HepG2 (cell line): ENCODE measurements around the gene LRRC8C.

Source experiments
- EZH2 ChIP-seq: conservative IDR thresholded peaks from 2 replicates; pipeline ENCODE4 v1.6.1; 2012; ENCODE audit warnings: mild to moderate bottlenecking, low read depth, low read length, moderate library complexity
- SNAPC5 ChIP-seq: sonication (generic); formaldehyde crosslinking; IDR thresholded peaks from 2 replicates; pipeline ENCODE4 v1.8.1; 2023; ENCODE audit warnings: mild to moderate bottlenecking, missing genetic modification reagents, borderline replicate concordance
- ZNF232 ChIP-seq: sonication (generic); formaldehyde crosslinking; IDR thresholded peaks from 2 replicates; pipeline ENCODE4 v1.4.0; 2020; ENCODE audit warnings: missing genetic modification reagents, borderline replicate concordance
- TF ChIP-seq, protein P1 (sequence below): sonication (generic); formaldehyde crosslinking; IDR thresholded peaks from 2 replicates; pipeline ENCODE4 v1.4.0; 2020; ENCODE audit warnings: missing genetic modification reagents, mild to moderate bottlenecking, borderline replicate concordance

GRCh38 chr1:89670163-89670562 lies 37.2 kb downstream of the LRRC8C start:
- no peak for TF ChIP-seq ZNF232 (CRISPR knock-in tag)
- no peak for TF ChIP-seq SNAPC5 (CRISPR knock-in tag)
- TF ChIP-seq, protein P1, sequence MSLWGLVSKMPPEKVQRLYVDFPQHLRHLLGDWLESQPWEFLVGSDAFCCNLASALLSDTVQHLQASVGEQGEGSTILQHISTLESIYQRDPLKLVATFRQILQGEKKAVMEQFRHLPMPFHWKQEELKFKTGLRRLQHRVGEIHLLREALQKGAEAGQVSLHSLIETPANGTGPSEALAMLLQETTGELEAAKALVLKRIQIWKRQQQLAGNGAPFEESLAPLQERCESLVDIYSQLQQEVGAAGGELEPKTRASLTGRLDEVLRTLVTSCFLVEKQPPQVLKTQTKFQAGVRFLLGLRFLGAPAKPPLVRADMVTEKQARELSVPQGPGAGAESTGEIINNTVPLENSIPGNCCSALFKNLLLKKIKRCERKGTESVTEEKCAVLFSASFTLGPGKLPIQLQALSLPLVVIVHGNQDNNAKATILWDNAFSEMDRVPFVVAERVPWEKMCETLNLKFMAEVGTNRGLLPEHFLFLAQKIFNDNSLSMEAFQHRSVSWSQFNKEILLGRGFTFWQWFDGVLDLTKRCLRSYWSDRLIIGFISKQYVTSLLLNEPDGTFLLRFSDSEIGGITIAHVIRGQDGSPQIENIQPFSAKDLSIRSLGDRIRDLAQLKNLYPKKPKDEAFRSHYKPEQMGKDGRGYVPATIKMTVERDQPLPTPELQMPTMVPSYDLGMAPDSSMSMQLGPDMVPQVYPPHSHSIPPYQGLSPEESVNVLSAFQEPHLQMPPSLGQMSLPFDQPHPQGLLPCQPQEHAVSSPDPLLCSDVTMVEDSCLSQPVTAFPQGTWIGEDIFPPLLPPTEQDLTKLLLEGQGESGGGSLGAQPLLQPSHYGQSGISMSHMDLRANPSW (CRISPR knock-in tag), result no peak
- no peak for TF ChIP-seq EZH2
